HL-60 (cell line): ENCODE measurements around the gene FXYD2.
A peak's percentile ranks its signal among the peaks of the same experiment; 100 is the strongest.

Experiments
- DNase-seq, 2 experiments: peaks; one replicate each; pipeline ENCODE4 v3.0.0-alpha.2; 2010 to 2020; ENCODE audit warnings: low read depth in 1 of 2, low spot score in 1 of 2
- H3K27ac ChIP-seq: fragments of 250-450 bp; sonication (Bioruptor Pico); replicated peaks from 2 replicates; pipeline ENCODE4 v1.5.1; 2020; ENCODE audit warnings: mild to moderate bottlenecking, moderate library complexity
- H3K27me3 ChIP-seq: fragments of 250-450 bp; sonication (Bioruptor Pico); 2 replicates; pipeline ENCODE4 v1.5.1; 2021; ENCODE audit warnings: mild to moderate bottlenecking, moderate library complexity; ENCODE audit not compliant: insufficient read depth, poor library complexity, severe bottlenecking
- H3K4me3 ChIP-seq: replicated peaks from 2 replicates; pipeline ENCODE4 v1.5.1; 2011; ENCODE audit warnings: mild to moderate bottlenecking, control low read depth, low read length; ENCODE audit not compliant: insufficient read depth
- GABPA ChIP-seq: IDR thresholded peaks from 2 replicates; pipeline ENCODE4 v1.6.1; 2012; ENCODE audit warnings: low read depth
- POLR2AphosphoS5 ChIP-seq: IDR thresholded peaks from 2 replicates; pipeline ENCODE4 v1.6.1; 2012; ENCODE audit warnings: low read depth
- SPI1 ChIP-seq: IDR thresholded peaks from 2 replicates; pipeline ENCODE4 v1.6.1; 2012; ENCODE audit warnings: low read depth, mild to moderate bottlenecking, borderline replicate concordance
- TF ChIP-seq, protein P1 (sequence below): IDR thresholded peaks from 2 replicates; pipeline ENCODE4 v1.6.1; 2012; ENCODE audit warnings: low read depth; ENCODE audit not compliant: insufficient replicate concordance
- TF ChIP-seq, protein P2 (sequence below): IDR thresholded peaks from one replicate; pipeline ENCODE4 v1.5.1; 2011; ENCODE audit warnings: low read length, control low read depth, inconsistent platforms; ENCODE audit not compliant: insufficient read depth

FXYD2 gene

DNA sequence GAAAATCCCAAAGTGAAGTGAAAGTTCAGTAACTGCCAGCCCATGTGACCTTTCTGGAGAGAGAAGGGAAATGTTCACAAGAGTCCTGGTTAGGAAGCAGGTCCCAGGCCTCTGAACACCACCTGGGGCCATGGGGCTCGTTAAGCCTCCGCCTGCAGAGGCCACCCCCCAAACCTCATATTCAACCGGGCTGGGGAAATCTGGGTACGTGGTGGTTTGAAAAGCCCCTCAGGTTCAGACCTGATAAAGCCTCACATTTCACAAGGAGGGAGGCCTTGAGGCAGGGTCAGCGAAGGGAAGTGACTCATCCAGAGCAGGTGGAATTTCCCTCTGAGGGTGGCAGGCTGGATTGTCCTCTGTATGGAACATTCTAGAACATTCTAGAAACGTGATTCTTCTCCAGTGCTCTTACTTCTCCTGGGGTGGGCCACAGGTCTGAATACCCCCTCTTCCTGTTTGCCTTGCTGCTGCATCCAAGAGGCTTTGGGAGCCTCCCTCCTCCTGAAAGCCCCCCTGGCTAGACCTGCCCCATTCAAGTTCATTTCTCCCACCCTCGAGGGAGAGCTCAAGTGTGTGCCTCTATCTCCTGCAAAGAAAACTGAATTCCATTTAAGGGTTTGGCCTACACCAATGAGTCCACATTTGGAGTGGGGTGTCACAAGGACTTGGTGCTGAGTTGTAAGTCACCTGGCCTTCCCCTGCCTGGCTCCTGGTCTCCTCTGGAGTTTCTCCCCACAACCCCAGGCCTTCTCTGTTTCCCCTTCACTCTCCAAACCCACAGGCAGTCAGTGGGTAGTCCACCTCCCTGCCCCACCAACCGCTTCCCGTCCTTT, 6.3 kb downstream of the FXYD2 start:
- Histone ChIP-seq H3K27ac (0 out of 2 replicates have a peak overlapping the region, but pooled peaks have one; percentile 4), H3K4me3 (no peak overlapping the region), H3K27me3 (no peaks in the 10 kb centered on the region)
- no peak for DNase-seq
- TF ChIP-seq, protein P1, sequence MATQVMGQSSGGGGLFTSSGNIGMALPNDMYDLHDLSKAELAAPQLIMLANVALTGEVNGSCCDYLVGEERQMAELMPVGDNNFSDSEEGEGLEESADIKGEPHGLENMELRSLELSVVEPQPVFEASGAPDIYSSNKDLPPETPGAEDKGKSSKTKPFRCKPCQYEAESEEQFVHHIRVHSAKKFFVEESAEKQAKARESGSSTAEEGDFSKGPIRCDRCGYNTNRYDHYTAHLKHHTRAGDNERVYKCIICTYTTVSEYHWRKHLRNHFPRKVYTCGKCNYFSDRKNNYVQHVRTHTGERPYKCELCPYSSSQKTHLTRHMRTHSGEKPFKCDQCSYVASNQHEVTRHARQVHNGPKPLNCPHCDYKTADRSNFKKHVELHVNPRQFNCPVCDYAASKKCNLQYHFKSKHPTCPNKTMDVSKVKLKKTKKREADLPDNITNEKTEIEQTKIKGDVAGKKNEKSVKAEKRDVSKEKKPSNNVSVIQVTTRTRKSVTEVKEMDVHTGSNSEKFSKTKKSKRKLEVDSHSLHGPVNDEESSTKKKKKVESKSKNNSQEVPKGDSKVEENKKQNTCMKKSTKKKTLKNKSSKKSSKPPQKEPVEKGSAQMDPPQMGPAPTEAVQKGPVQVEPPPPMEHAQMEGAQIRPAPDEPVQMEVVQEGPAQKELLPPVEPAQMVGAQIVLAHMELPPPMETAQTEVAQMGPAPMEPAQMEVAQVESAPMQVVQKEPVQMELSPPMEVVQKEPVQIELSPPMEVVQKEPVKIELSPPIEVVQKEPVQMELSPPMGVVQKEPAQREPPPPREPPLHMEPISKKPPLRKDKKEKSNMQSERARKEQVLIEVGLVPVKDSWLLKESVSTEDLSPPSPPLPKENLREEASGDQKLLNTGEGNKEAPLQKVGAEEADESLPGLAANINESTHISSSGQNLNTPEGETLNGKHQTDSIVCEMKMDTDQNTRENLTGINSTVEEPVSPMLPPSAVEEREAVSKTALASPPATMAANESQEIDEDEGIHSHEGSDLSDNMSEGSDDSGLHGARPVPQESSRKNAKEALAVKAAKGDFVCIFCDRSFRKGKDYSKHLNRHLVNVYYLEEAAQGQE, result no peak
- no peak for TF ChIP-seq SPI1
- TF ChIP-seq, protein P2, sequence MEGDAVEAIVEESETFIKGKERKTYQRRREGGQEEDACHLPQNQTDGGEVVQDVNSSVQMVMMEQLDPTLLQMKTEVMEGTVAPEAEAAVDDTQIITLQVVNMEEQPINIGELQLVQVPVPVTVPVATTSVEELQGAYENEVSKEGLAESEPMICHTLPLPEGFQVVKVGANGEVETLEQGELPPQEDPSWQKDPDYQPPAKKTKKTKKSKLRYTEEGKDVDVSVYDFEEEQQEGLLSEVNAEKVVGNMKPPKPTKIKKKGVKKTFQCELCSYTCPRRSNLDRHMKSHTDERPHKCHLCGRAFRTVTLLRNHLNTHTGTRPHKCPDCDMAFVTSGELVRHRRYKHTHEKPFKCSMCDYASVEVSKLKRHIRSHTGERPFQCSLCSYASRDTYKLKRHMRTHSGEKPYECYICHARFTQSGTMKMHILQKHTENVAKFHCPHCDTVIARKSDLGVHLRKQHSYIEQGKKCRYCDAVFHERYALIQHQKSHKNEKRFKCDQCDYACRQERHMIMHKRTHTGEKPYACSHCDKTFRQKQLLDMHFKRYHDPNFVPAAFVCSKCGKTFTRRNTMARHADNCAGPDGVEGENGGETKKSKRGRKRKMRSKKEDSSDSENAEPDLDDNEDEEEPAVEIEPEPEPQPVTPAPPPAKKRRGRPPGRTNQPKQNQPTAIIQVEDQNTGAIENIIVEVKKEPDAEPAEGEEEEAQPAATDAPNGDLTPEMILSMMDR, result no peak
- no peak for TF ChIP-seq GABPA
- no peak for TF ChIP-seq POLR2AphosphoS5

DNA sequence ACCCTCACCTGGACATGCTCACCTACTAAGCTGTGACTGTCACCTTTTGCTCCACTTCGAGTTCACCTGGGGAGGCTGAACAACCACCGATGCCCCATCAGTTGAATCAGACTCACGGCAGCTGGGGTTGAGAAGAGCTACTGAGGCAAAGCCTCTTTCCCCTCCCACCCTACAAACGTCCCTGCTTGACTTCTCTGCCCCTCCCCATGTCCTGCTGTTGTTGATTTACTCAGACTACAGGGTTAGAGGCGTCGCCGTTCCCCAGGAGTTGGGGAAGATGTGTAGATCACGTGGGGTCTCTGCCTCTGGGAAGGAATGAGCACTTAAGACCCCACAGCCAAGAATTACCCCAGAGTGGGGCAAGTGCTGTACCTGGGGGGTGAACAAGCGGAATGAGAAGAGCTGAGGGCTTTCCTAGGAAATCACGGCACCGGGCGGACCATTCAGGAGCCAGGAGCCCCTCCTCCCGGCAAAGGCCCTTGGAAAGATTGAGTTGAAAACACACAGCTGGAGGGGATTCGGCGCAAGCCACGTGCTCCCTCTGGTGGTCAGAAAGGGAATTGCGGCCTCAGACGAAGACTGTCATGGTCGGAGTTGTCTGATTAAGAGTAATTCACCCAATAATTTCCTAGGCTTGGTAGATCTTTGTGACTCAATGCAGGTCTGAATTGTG, 7.0 kb downstream of the FXYD2 start:
- peak; percentile 65 to 80 for DNase-seq

DNA sequence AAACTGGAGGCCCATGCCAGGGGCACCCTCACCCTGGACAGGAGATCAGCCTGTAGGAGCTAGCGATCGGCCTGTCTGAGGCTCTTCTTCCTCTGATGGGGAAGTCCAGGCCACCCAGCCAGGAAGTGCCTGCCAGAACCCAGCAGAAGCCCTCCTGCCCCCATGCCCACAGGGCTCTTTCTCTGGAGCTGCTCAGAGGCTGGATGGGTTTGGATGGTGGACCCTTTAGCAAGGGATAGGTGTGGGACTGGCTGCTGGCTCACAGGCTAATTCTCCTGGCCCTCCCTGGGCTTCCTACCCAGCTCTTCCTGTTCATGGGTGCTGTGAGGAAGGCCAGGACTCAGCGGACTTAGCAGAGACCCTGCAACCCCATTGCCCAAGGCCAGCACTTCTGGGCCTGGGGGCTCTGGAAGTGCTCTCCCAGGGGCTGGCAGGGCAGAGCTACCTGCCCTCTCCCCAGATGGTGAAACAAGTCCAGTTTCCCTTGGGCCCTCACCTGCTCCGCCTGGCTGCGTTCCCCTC, 7.6 kb downstream of the FXYD2 start:
- TF ChIP-seq, protein P1, result no peak
- TF ChIP-seq SPI1, result peak; percentile 52; the same call in 1 of the 2 replicates
- Histone ChIP-seq H3K4me3 (no peak overlapping the region), H3K27me3 (no peaks in the 10 kb centered on the region), H3K27ac (peak overlapping the region; percentile 69)
- DNase-seq, result peak in 1 of 2 experiments; percentile 38

More for the DNA sequence above, 7.0 kb downstream of the FXYD2 start:
- Histone ChIP-seq H3K4me3 (no peak overlapping the region), H3K27me3 (no peaks in the 10 kb centered on the region), H3K27ac (0 out of 2 replicates have a peak overlapping the region, but pooled peaks have one; percentile 4)
- TF ChIP-seq POLR2AphosphoS5, result no peak
- TF ChIP-seq GABPA, result no peak
- TF ChIP-seq, protein P1, result no peak
- no peak for TF ChIP-seq SPI1
- TF ChIP-seq, protein P2, result peak; percentile 99
